ENCODE data around the gene RINL. TPM values are rescaled to one million over a fixed set of nuclear protein-coding genes. Genes with fewer than 3 reads are reported as not detected.

RINL gene
- total RNA-seq, 2 donors from 2014 or later: 4.7 to 5.5 TPM

GRCh38 chr19:38849860-38850435, 28.1 kb downstream of the RINL start, which contains the start of gene HNRNPL:
Gene HNRNPL, minus strand, starts transcription at chr19:38849986. Its CDS starts 20 bp downstream, at chr19:38849966.
- Histone ChIP-seq H3K4me1 (ENCODE audit: control insufficient read depth in 1 of 2, low read depth in 2 of 2) (peaks cover 28 to 58% of the 10 kb centered on the region in 2 donors), H3K36me3 (peaks cover 26% of the 10 kb centered on the region), H3K27ac (peak within 1 kb of the TSS; percentile 100), H3K4me3 (peak within 1 kb of the TSS; percentile 100), H3K27me3 (replicated peaks; ENCODE audit: insufficient read depth) (no peaks in the 10 kb centered on the region), H3K9me3 (no peaks in the 10 kb centered on the region)
- DNase-seq (ENCODE audit: low spot score): peak; percentile 100
- ATAC-seq (ENCODE audit: insufficient number of reproducible peaks, low FRiP score, low read depth): peak; percentile 57
- TF ChIP-seq CTCF (IDR thresholded peaks at IDR 0.05): no peak

- peak overlapping the region; percentile 100 for H3K4me3 ChIP-seq
- DNase-seq (ENCODE audit: low spot score): peak; percentile 90
- peaks cover 32% of the 10 kb centered on the region for H3K36me3 ChIP-seq
- no peaks in the 10 kb centered on the region for H3K9me3 ChIP-seq
- H3K4me1 ChIP-seq (ENCODE audit: control insufficient read depth in 1 of 2, low read depth in 2 of 2): peaks cover 28 to 58% of the 10 kb centered on the region in 2 donors
- no peak for TF ChIP-seq CTCF (IDR thresholded peaks at IDR 0.05)
- ATAC-seq (ENCODE audit: insufficient number of reproducible peaks, low FRiP score, low read depth): peak; percentile 32
- peak overlapping the region; percentile 100 for H3K27ac ChIP-seq
- no peaks in the 10 kb centered on the region for H3K27me3 ChIP-seq (replicated peaks; ENCODE audit: insufficient read depth)
Observed at GRCh38 chr19:38849147-38849859, 28.8 kb downstream of the RINL start.

GRCh38 chr19:38848299-38849146, 29.6 kb downstream of the RINL start:
- Histone ChIP-seq H3K27ac (peak overlapping the region; percentile 100), H3K36me3 (peaks cover 40% of the 10 kb centered on the region), H3K4me3 (peak overlapping the region; percentile 100), H3K27me3 (replicated peaks; ENCODE audit: insufficient read depth) (no peaks in the 10 kb centered on the region), H3K9me3 (no peaks in the 10 kb centered on the region), H3K4me1 (ENCODE audit: control insufficient read depth in 1 of 2, low read depth in 2 of 2) (peaks cover 28 to 56% of the 10 kb centered on the region in 2 donors)
- TF ChIP-seq CTCF (IDR thresholded peaks at IDR 0.05): no peak
- no peak for ATAC-seq (ENCODE audit: insufficient number of reproducible peaks, low FRiP score, low read depth)
- DNase-seq (ENCODE audit: low spot score): no peak

- H3K4me3 ChIP-seq: no peak overlapping the region
- no peak for ATAC-seq (ENCODE audit: insufficient number of reproducible peaks, low FRiP score, low read depth)
- H3K36me3 ChIP-seq: peaks cover 63% of the 10 kb centered on the region
- no peak for DNase-seq (ENCODE audit: low spot score)
- TF ChIP-seq CTCF (IDR thresholded peaks at IDR 0.05): no peak
- no peak overlapping the region for H3K27ac ChIP-seq
- H3K4me1 ChIP-seq (ENCODE audit: control insufficient read depth in 1 of 2, low read depth in 2 of 2): peaks cover 26 to 41% of the 10 kb centered on the region in 2 donors
- no peaks in the 10 kb centered on the region for H3K9me3 ChIP-seq
- no peaks in the 10 kb centered on the region for H3K27me3 ChIP-seq (replicated peaks; ENCODE audit: insufficient read depth)
Observed at GRCh38 chr19:38846097-38846496, 32.0 kb downstream of the RINL start.
